Spleen (tissue), 11 donors: ENCODE data around the gene PAM. TPM values are rescaled to one million over a fixed set of nuclear protein-coding genes. Genes with fewer than 3 reads are reported as not detected.

Experiments
- DNase-seq: peaks from one replicate; pipeline ENCODE4 v3.0.0-alpha.2; 2020
- H3K27ac ChIP-seq, 8 donors: fragments of 200-600 bp; sonication (generic) in 7 of 8; 1 replicate in 4 of 8; 2 replicates in 4 of 8; pipeline versions ENCODE4 v1.5.0 to v1.8.0; 2016 to 2021; ENCODE audit warnings: inconsistent platforms in 4 of 8, mild to moderate bottlenecking in 4 of 8, moderate library complexity in 1 of 8
- H3K27me3 ChIP-seq, 7 donors: fragments of 200-600 bp; sonication (generic) in 6 of 7; replicated peaks in 1 of 7; 1 replicate in 4 of 7; 2 replicates in 3 of 7; pipeline versions ENCODE4 v1.5.0 to v1.8.0; 2016 to 2021; ENCODE audit warnings: inconsistent platforms in 3 of 7, mild to moderate bottlenecking in 1 of 7
- H3K36me3 ChIP-seq, 6 donors: fragments of 200-600 bp; sonication (generic) in 5 of 6; 1 replicate in 4 of 6; 2 replicates in 2 of 6; pipeline versions ENCODE4 v1.5.0 to v1.8.0; 2016 to 2021; ENCODE audit warnings: inconsistent platforms in 2 of 6
- H3K4me1 ChIP-seq, 6 donors: fragments of 200-600 bp; sonication (generic) in 5 of 6; 1 replicate in 3 of 6; 2 replicates in 3 of 6; pipeline versions ENCODE4 v1.5.0 to v1.8.0; 2016 to 2021; ENCODE audit warnings: inconsistent platforms in 3 of 6
- H3K4me3 ChIP-seq, 8 donors: fragments of 200-600 bp; sonication (generic) in 7 of 8; 1 replicate in 4 of 8; 2 replicates in 4 of 8; pipeline versions ENCODE4 v1.5.0 to v1.8.0; 2016 to 2021; ENCODE audit warnings: inconsistent platforms in 4 of 8, mild to moderate bottlenecking in 4 of 8, moderate library complexity in 2 of 8
- H3K9me3 ChIP-seq, 8 donors: fragments of 200-600 bp; sonication (generic) in 7 of 8; 1 replicate in 4 of 8; 2 replicates in 4 of 8; pipeline versions ENCODE4 v1.5.0 to v1.8.0; 2016 to 2021; ENCODE audit warnings: inconsistent platforms in 4 of 8
- CTCF ChIP-seq, 11 experiments: fragments of 200-600 bp in 7 of 11; fragments of 450-650 bp in 4 of 11; sonication (generic) in 4 of 11; IDR thresholded peaks in 8 of 11; conservative IDR thresholded peaks in 3 of 11; 1 replicate in 7 of 11; 2 replicates in 4 of 11; pipeline versions ENCODE4 v1.4.0 to v1.8.0; 2016 to 2021; ENCODE audit warnings: antibody characterized with exemption in 11 of 11, inconsistent platforms in 4 of 11, mild to moderate bottlenecking in 1 of 11
- POLR2A ChIP-seq, 3 donors: fragments of 450-650 bp; IDR thresholded peaks; one replicate each; pipeline ENCODE4 v1.5.1; 2017; ENCODE audit warnings: antibody characterized with exemption in 3 of 3, mild to moderate bottlenecking in 1 of 3
- POLR2AphosphoS5 ChIP-seq, 3 donors: sonication (generic); formaldehyde crosslinking; IDR thresholded peaks; one replicate each; pipeline ENCODE4 v1.5.1; 2017; ENCODE audit warnings: antibody characterized with exemption in 3 of 3
- WGBS, 5 donors: extraction: QIAGEN DNeasy Blood & Tissue Kit in 3 of 5; methylation state at CpG; one replicate each; pipeline versions ENCODE4 v1.1.5 to v1.1.7; 2013 to 2018; 5-methylcytosine and 5-hydroxymethylcytosine counted together
- intact Hi-C: fragments of 100-400 bp; cut with DNase I; formaldehyde crosslinking; loops from one replicate; pipeline ENCODE4 v1.15.0; 2023; ENCODE audit warnings: low total_unique reads
- polyA plus RNA-seq, 3 donors: library from polyadenylated mRNA; stranded (reverse); fragments of 200-250 nt; gene quantifications; one replicate each; pipeline ENCODE4 v1.2.1, GENCODE V29; 2013
- total RNA-seq, 7 donors: library from RNA; depleted of rRNA in 3 of 7; stranded (reverse); fragments of >200 nt in 3 of 7; fragmentation: NEBNext Ultra II Directional in 4 of 7; extraction: Animal tissue kit (Norgen Biotek cat#: 25700) in 4 of 7; gene quantifications; one replicate each; pipeline versions ENCODE4 v1.1.0 to v1.2.1, GENCODE V29; 2016 to 2021
- donor health status: healthy with polysubstance abuse.
- donor health status: DM: no; HTN: no; CAD: no; lungs with moderate emphysema.
- donor health status: DM: no; HTN: no; CAD: no.
- donor health status: Bipolar disorder and iron deficiency.
- donor health status: healthy.
- donor health status: DM: no; HTN: no; CAD: no.
- donor health status: DM: yes; HTN: yes; CAD: no.

Gene PAM
- total and polyA plus RNA-seq, 10 donors: 37.4 to 155 (median 110) TPM

DNA sequence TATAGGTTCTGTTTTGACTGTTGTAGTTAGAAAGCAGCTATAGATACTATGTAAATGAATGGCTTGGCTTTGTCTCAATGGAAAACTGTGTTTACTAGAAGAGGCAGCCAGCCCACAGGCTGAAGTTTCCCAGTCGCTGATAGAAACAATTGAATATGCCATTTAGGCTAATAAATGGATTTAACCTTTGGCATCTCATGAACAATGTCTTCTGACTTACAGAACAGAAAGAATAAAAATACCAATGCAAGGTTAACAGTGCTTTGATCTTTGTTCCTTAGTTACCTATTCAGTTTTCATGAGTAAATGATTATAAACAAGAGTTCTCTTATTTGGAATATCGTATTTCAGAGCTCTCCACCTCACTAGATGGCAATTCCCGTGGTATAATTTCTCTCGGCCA lies 120.6 kb downstream of the PAM start:
- Histone ChIP-seq H3K36me3 (peaks cover 0 to 11% (median 0%) of the 10 kb centered on the region in 6 donors), H3K4me3 (no peak overlapping the region), H3K9me3 (no peaks in the 10 kb centered on the region), H3K27ac (no peak overlapping the region), H3K4me1 (peaks cover 0 to 3% (median 0%) of the 10 kb centered on the region in 6 donors), H3K27me3 (no peaks in the 10 kb centered on the region)
- intact Hi-C loops: no loop called here
- 80 to 89% (median 86%) methylated on average over 4 of the region's 4 CpGs for whole genome bisulfite sequencing, 5 donors
- DNase-seq: no peak
- TF ChIP-seq CTCF (IDR thresholded peaks at IDR 0.05 in 8 of 11, conservative IDR thresholded peaks at IDR 0.05 in 3 of 11) (no peak), POLR2AphosphoS5 (IDR thresholded peaks at IDR 0.05) (no peak), POLR2A (IDR thresholded peaks at IDR 0.05) (no peak)

- WGBS, 5 donors: 89 to 96% (median 95%) methylated on average over 4 of the region's 4 CpGs
- H3K27ac ChIP-seq: no peak overlapping the region
- H3K36me3 ChIP-seq: peaks cover 0 to 11% (median 0%) of the 10 kb centered on the region in 6 donors
- H3K4me3 ChIP-seq: no peak overlapping the region
- no peak for TF ChIP-seq POLR2A (IDR thresholded peaks at IDR 0.05)
- DNase-seq: no peak
- peaks cover 0 to 3% (median 0%) of the 10 kb centered on the region in 6 donors for H3K4me1 ChIP-seq
- no peaks in the 10 kb centered on the region for H3K9me3 ChIP-seq
- H3K27me3 ChIP-seq: no peaks in the 10 kb centered on the region
- intact Hi-C loops: no loop called here
Measured at GRCh38 chr5:102876610-102877009, 121.5 kb downstream of the PAM start.

DNA sequence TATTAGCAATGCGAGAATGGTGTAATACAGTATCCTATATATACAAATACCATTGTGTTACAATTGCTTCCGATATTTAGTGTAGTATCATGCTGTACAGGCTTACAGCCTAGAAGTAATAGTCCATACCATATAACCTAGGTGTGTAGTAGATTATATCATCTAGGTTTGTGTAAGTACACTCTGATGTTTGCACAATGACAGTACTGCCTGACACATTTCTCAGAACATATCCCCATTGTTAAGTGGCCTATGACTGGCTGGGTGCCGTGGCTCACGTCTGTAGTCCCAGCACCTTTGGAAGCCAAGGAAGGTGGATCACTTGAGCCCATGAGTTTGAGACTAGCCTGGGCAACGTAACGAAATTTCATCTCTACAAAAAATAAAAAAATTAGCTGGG lies 124.6 kb downstream of the PAM start:
- DNase-seq: no peak
- H3K27ac ChIP-seq: no peak overlapping the region
- no peaks in the 10 kb centered on the region for H3K4me1 ChIP-seq
- TF ChIP-seq CTCF (IDR thresholded peaks at IDR 0.05 in 8 of 11, conservative IDR thresholded peaks at IDR 0.05 in 3 of 11): no peak
- no peak for TF ChIP-seq POLR2AphosphoS5 (IDR thresholded peaks at IDR 0.05)
- no peak for TF ChIP-seq POLR2A (IDR thresholded peaks at IDR 0.05)
- 80 to 98% (median 95%) methylated on average over 6 of the region's 6 CpGs for WGBS, 5 donors
- H3K4me3 ChIP-seq: no peak overlapping the region
- H3K27me3 ChIP-seq: no peaks in the 10 kb centered on the region
- intact Hi-C loops: no loop called here
- H3K36me3 ChIP-seq: peaks cover 0 to 11% (median 0%) of the 10 kb centered on the region in 6 donors
- H3K9me3 ChIP-seq: peaks cover 0 to 9% (median 0%) of the 10 kb centered on the region in 8 donors

- no peaks in the 10 kb centered on the region for H3K36me3 ChIP-seq
- H3K27me3 ChIP-seq: no peaks in the 10 kb centered on the region
- no peak for TF ChIP-seq CTCF (IDR thresholded peaks at IDR 0.05 in 8 of 11, conservative IDR thresholded peaks at IDR 0.05 in 3 of 11)
- TF ChIP-seq POLR2AphosphoS5 (IDR thresholded peaks at IDR 0.05): no peak
- TF ChIP-seq POLR2A (IDR thresholded peaks at IDR 0.05): no peak
- DNase-seq: no peak
- intact Hi-C loops: no loop called here
- no peak overlapping the region for H3K4me3 ChIP-seq
- H3K4me1 ChIP-seq: peaks cover 0 to 13% (median 1%) of the 10 kb centered on the region in 6 donors
- peaks cover 0 to 9% (median 0%) of the 10 kb centered on the region in 8 donors for H3K9me3 ChIP-seq
- H3K27ac ChIP-seq: no peak overlapping the region
Measured at GRCh38 chr5:102886586-102886985, 131.5 kb downstream of the PAM start.

DNA sequence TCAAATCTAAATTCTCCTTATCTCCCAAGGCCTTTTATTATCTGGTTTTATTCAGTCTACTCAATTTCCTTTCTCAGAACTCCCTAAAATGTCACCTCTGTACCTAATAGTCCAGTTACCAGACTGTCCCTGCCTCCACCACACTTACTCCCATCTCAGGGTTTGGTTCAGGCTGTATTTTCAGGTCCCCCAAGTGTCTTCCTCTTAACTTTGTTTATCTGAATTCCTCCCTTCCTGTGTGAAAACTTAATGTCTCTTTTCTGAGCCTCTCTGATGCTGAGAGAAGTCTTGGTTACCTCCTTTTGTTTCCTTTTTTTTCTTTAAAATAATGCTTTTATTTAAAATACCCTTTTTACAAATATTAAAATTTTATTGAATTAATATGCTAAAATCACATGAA lies 133.4 kb downstream of the PAM start:
- DNase-seq: no peak
- TF ChIP-seq CTCF (IDR thresholded peaks at IDR 0.05 in 8 of 11, conservative IDR thresholded peaks at IDR 0.05 in 3 of 11): no peak
- no peak overlapping the region for H3K4me3 ChIP-seq
- no peaks in the 10 kb centered on the region for H3K27me3 ChIP-seq
- intact Hi-C loops: no loop called here
- H3K36me3 ChIP-seq: no peaks in the 10 kb centered on the region
- no peaks in the 10 kb centered on the region for H3K9me3 ChIP-seq
- H3K27ac ChIP-seq: no peak overlapping the region
- peaks cover 0 to 13% (median 1%) of the 10 kb centered on the region in 6 donors for H3K4me1 ChIP-seq
